AG04450 (cell line): ENCODE measurements around the gene CBFB. TPM values are rescaled to one million over a fixed set of nuclear protein-coding genes. Genes with fewer than 3 reads are reported as not detected.
A peak's percentile ranks its signal among the peaks of the same experiment; 100 is the strongest.

Experiments
- CTCF ChIA-PET: fragments of 300-600, 350-600 bp; formaldehyde crosslinking; extraction: SDS; loops from one replicate; lab custom pipeline; 2022; ENCODE audit warnings: antibody characterized with exemption, inconsistent platforms; lab: Charles Lee
- POLR2A ChIA-PET: fragments of 350-600 bp; formaldehyde crosslinking; extraction: SDS; loops from one replicate; lab custom pipeline; 2021; ENCODE audit warnings: antibody characterized with exemption, inconsistent platforms; lab: Yijun Ruan, JAX
- DNase-seq: peaks from one replicate; pipeline ENCODE4 v3.0.0-alpha.2; 2011; ENCODE audit warnings: low read depth, low spot score
- H3K27ac ChIP-seq: one replicate; pipeline ENCODE4 v1.5.1; 2012; ENCODE audit warnings: low read depth, low read length, control low read depth
- H3K27me3 ChIP-seq: one replicate; pipeline ENCODE4 v1.6.0; 2012; ENCODE audit warnings: low read length; ENCODE audit not compliant: control insufficient read depth, insufficient read depth
- H3K4me3 ChIP-seq: 2 replicates; pipeline ENCODE4 v1.5.1; 2011; ENCODE audit warnings: mild to moderate bottlenecking, low read depth, low read length, control low read depth
- H3K9me3 ChIP-seq: 2 replicates; pipeline ENCODE4 v1.5.1; 2012; ENCODE audit warnings: low read length; ENCODE audit not compliant: control insufficient read depth, insufficient read depth
- polyA plus RNA-seq: library from polyadenylated mRNA; depleted of rRNA; stranded (reverse); fragments of >200 nt; gene quantifications from 2 replicates; pipeline ENCODE4 v1.2.3, GENCODE V29; 2011
- TF ChIP-seq, protein P1 (sequence below): IDR thresholded peaks from 2 replicates; pipeline ENCODE4 v1.5.1; 2011; ENCODE audit warnings: low read depth, low read length, control low read depth, inconsistent platforms

The CBFB gene
- polyA plus RNA-seq, 1 experiment, result 46.1 TPM

DNA sequence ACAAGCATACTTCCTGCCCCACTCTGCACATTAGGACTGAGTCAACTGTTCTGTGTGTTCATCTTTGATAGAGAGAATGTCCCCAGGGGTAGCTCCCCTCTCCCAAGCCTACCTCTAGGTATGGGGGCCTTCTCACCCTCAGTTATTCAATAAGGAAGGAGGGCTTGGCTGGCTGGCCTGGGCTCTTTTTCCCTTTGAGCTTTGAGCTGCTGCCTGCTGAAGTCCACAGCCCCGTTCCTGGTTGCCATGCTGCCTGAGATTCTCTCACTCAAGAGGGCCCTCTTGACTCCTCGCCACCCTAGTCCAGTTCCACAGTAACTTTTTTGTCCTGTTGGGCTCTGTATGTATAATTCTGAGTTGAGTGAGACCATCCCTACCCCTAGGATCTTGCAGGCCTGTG lies 116.8 kb downstream of the CBFB start:
- ChIA-PET POLR2A (no interaction called here), CTCF (interaction anchor here (1.8 kb wide), 1 partner anchor 9 kb away, joined by 4 read pairs; no protein-coding TSS in a partner anchor)
- no peak overlapping the region for H3K4me3 ChIP-seq
- TF ChIP-seq, protein P1, sequence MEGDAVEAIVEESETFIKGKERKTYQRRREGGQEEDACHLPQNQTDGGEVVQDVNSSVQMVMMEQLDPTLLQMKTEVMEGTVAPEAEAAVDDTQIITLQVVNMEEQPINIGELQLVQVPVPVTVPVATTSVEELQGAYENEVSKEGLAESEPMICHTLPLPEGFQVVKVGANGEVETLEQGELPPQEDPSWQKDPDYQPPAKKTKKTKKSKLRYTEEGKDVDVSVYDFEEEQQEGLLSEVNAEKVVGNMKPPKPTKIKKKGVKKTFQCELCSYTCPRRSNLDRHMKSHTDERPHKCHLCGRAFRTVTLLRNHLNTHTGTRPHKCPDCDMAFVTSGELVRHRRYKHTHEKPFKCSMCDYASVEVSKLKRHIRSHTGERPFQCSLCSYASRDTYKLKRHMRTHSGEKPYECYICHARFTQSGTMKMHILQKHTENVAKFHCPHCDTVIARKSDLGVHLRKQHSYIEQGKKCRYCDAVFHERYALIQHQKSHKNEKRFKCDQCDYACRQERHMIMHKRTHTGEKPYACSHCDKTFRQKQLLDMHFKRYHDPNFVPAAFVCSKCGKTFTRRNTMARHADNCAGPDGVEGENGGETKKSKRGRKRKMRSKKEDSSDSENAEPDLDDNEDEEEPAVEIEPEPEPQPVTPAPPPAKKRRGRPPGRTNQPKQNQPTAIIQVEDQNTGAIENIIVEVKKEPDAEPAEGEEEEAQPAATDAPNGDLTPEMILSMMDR, result no peak
- no peaks in the 10 kb centered on the region for H3K27me3 ChIP-seq
- DNase-seq, result no peak
- H3K9me3 ChIP-seq, result peaks cover 6% of the 10 kb centered on the region
- H3K27ac ChIP-seq, result peak overlapping the region; percentile 11

DNA sequence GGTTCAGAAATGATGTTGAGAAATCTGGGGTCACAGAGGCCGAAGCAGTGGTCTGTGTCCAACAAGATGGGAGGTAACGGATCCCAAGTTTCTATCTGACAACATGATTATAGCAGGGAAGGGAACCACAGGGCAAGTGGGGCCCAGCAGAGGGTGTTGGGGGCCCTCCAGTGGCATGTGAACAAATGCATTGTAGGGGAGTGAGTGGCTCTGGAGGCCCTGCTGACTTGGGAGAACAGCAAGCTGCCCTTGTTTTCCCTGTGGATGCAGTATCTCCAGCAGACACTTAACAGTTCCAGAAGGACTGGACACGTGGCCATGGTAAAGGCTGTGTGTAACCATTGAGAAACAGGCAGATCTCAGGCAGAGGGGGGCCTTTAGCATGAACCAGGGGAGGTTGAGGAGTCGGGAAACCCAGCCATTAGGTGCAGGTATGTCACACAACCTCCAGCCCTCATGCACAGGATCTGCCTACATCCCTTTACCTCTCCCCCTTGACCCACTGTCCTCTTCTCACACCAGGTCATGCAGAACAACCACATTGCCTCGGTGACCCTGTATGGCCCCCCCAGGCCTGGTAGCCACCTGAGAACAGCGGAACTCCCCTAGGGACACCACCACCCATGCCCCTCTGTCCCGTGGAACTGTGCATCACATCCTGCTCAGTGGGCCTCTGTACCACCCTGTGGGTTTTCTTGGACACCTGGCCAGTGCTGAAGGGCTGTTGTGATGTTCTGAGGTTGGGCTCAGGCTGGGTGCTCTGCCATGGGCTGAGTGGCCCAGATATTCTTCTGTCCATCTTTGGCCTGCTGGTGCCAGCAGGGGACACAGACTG lies 117.8 kb downstream of the CBFB start:
- ChIA-PET POLR2A (no interaction called here), CTCF (interaction anchor here (1.8 kb wide), 1 partner anchor 8 kb away, joined by 4 read pairs; no protein-coding TSS in a partner anchor)
- TF ChIP-seq, protein P1, result 0 out of 2 replicates have a peak, but pooled peaks have one; percentile 3
- H3K27me3 ChIP-seq, result no peaks in the 10 kb centered on the region
- no peak for DNase-seq
- peak overlapping the region; percentile 11 for H3K27ac ChIP-seq
- H3K9me3 ChIP-seq, result peaks cover 6% of the 10 kb centered on the region
- H3K4me3 ChIP-seq, result no peak overlapping the region

DNA sequence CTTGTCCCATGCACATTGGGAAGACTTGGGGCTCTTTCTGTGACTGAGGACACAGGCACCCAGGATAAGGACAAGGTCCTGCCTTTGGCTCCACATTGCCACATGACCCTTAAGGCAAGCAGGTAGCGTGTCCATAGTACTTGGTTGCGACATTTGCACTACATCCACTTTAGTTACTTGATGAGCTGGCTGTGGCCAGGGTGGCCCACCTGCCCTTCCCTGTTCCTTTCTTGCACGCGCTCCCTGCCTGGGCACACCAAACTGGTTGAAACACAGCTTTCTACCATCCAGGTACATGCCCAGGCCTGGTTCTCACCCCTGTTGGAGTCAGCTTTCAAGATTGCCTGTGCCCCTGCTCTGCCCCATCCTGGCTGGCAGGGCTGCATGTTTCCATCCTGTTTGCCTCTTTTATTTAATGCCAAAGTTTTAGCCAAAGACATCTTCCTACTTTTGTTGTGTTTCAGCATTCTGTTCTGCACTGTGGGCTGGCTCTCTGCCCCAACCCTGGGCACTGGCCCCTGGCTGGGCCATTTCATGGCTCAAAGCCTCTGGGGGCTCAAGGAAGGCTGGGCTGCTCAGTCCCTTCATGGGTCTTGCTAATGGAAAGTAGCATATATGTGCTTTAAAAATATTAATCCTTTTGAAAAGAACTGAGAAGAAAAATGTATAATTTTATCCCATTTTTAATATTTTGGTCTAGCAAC lies 118.6 kb downstream of the CBFB start:
- Histone ChIP-seq H3K27ac (no peak overlapping the region), H3K27me3 (no peaks in the 10 kb centered on the region), H3K4me3 (no peak overlapping the region), H3K9me3 (peaks cover 6% of the 10 kb centered on the region)
- no peak for DNase-seq
- ChIA-PET CTCF (no interaction called here), POLR2A (no interaction called here)
- TF ChIP-seq, protein P1, result no peak

DNA sequence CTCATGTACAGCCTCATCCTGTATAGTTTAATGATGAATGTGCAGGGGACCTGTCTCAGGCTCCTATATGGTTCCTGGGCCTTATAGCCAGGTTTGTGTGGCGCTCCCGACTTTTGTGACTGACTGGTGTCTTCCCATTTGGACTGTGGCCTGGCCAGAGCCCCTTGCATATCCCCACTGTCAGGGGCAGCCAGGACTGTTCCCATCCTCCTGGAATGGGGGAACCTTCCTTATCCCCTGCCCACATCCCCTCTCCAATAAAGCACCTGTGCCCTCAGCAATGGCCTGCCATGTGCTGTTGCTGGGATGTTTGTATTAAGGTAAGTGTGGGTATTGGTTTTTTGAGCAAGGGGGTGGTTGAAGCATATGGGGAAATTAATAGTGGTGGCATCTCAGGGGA lies 119.3 kb downstream of the CBFB start:
- ChIA-PET POLR2A (no interaction called here), CTCF (no interaction called here)
- Histone ChIP-seq H3K9me3 (peaks cover 6% of the 10 kb centered on the region), H3K4me3 (no peak overlapping the region), H3K27me3 (no peaks in the 10 kb centered on the region), H3K27ac (no peak overlapping the region)
- DNase-seq, result no peak
- TF ChIP-seq, protein P1, result no peak
